Measurements from ENCODE around the gene WDR62.

- TF ChIP-seq CTCF (IDR thresholded peaks at IDR 0.05) (no peak), SIN3A (IDR thresholded peaks at IDR 0.05; ENCODE audit: borderline replicate concordance, insufficient read depth, low read depth, low read length) (no peak), REST (IDR thresholded peaks at IDR 0.05; ENCODE audit: insufficient read depth in 1 of 2, low read depth in 2 of 2, low read length in 1 of 2) (no peak)
Observed at GRCh38 chr19:36040495-36040894, 14.2 kb upstream of the WDR62 start.
